Measurements from ENCODE around the gene ARHGEF18.

ARHGEF18 gene

GRCh38 chr19:7381073-7381390 lies 32.3 kb downstream of the ARHGEF18 start:
- in situ Hi-C loops (cut with MboI; ENCODE audit: low sequenced_read_pairs): no loop called here

- in situ Hi-C loops (cut with MboI; ENCODE audit: low sequenced_read_pairs): no loop called here
Measured at GRCh38 chr19:7382694-7383093, 34.0 kb downstream of the ARHGEF18 start.

DNA sequence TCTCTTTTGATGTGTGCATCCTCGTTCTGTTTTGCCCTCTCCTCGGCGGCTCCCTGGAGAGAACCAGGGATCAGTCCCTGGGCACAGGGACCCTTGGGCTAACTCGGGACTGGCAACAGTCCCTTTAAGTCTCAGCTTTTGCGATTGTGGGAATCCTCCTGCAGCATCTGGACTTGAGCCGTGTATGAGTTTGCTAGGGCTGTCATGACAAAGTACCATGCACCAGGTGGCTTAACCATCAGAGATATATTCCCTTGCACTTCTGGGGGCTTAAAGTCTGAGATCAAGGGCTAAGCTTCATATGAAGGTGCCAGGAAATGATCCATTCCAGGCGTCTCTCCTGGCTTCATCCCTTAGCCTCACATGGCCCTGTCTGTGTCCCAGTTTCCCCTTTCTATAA lies 34.5 kb downstream of the ARHGEF18 start:
- in situ Hi-C loops (cut with MboI; ENCODE audit: low sequenced_read_pairs): no loop called here

DNA sequence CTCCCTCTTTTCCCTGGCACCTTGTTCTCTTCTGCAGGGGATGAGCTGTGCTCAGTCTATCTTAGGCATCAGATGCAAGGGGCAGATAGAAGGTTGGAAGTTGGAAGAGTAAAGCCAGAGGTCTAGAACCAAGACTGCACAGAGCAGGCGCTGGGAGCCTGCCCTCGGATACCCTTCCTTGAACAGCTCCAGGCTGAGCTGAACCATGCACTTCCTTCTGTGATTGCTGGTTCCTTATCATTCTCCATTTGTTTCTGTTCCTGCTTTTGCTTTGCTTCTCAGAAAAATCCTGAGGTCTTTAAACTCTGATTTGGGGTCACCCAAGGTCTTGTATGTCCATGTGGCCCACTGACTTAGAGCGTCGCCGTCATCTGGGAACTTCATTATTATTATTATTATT lies 36.3 kb downstream of the ARHGEF18 start:
- in situ Hi-C loops (cut with MboI; ENCODE audit: low sequenced_read_pairs): no loop called here

DNA sequence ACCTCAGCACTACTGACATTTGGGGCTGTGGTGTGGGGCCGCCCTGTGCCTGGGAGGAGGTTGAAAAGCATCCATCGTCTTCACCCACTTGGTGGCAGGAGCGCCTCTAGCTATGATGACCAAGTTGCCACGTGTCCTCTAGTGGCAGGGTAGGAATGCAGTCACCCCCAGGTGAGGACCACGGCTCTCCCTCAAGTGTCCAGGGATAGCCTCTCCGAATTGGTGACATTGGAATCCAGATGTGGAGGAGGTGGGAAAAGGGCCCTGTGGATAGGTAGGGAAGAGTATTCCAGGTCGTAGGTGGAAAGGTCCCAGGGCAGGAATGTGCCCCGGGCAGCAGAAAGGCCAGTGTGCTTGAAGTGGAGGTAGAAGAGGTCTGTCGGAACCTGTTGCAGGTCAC lies 37.6 kb downstream of the ARHGEF18 start:
- in situ Hi-C loops (cut with MboI; ENCODE audit: low sequenced_read_pairs): no loop called here

DNA sequence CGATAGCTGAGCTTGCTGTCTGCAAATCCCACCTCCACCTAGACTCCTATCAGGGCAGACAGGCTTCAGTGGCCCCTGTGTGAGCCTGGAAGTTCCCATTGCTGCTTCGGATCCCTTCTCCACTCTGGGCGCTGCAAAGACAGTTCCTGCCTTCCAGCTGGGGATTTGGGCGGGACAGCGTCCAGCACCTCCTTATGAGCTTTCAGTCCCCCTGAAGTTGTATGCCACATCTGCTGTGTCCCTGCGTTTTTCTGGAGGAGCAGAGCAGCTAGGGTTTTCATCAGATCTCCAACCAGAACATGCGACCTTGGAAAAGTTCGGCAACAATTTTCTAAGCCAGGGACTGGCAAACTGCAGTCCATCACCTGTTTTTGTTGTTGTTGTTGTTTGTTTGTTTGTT lies 38.0 kb downstream of the ARHGEF18 start:
- in situ Hi-C loops (cut with MboI; ENCODE audit: low sequenced_read_pairs): no loop called here

DNA sequence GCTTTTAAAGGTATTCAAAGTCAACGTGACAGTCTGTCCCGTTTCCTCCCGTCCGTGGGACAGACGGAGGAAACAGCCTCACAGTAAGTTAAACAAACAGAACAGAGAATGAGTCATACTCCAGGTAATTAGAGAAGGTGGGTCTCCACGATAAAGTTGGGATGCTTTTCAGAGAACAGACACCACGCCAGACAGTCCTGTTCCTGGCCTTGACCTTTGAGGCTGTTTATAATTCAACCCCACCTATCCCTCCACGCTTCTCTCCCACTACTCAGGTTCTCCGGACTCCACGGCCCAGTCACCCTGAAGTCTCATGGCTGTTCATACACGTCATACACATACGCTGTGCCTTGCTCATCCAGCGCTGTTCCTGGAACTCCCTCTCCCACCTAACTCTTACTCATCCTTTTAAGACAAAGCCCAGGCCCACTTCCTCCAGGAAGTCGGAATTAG lies 42.5 kb downstream of the ARHGEF18 start:
- in situ Hi-C loops (cut with MboI; ENCODE audit: low sequenced_read_pairs): no loop called here

DNA sequence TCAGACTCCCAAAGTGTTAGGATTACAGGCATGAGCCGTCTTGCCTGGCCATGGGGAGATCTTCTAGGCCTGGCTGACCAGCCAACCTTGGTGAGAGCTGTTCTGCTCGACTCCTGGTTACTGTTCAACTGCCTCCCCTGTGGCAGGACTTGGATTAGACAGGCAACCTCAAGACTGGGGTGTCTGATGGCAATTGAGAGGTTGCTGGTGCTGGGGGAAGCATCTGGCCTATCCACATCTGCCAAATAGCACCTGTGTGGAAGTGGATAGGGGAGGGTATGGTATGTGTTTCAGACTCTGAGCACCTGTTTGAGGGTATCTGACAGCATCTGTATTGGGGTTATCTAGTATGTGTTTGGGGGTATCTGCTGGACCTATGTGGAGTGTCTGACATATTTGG lies 44.7 kb downstream of the ARHGEF18 start:
- in situ Hi-C loops (cut with MboI; ENCODE audit: low sequenced_read_pairs): no loop called here

GRCh38 chr19:7393939-7394730 lies 45.4 kb downstream of the ARHGEF18 start:
- in situ Hi-C loops (cut with MboI; ENCODE audit: low sequenced_read_pairs): no loop called here

DNA sequence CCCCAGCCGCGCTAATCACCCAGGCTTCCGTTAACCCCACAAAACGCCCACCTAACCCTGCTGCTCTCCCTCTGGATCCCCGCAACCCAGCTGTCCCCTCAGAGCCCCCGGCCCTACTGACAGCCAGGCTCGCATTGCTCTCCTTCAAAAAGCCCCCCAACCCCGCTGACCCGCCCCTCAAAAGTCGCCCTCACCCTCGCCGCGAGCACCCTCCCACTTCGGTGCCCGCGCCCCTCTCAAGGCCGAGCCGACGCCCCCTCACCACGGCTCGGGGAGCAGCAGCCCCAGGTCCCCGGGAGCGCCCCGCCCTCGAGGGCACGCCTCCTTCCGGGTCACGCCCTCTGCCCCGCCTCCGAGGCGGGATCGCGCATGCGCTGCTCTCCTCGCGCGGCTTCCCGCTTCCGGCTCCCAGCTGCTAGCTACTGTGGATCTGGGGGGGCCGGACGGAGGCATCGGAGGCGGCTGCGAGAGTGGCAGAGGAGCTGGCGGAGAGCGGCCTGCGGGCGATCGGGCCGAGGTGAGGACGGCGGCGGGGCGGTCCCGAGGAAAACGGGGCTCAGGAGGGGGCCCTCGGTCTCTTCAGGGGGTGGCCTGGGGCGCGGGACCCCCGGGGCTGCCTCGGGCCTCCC lies 46.1 kb downstream of the ARHGEF18 start:
- in situ Hi-C loops (cut with MboI; ENCODE audit: low sequenced_read_pairs): no loop called here

GRCh38 chr19:7395360-7396066 lies 46.8 kb downstream of the ARHGEF18 start:
- in situ Hi-C loops (cut with MboI; ENCODE audit: low sequenced_read_pairs): no loop called here

GRCh38 chr19:7397687-7398086 lies 49.0 kb downstream of the ARHGEF18 start:
- in situ Hi-C loops (cut with MboI; ENCODE audit: low sequenced_read_pairs): no loop called here
